ENCODE results near the gene RANBP3. TPM values are rescaled to one million over a fixed set of nuclear protein-coding genes. Genes with fewer than 3 reads are reported as not detected.

RANBP3 gene
- total RNA-seq, 6 donors from 2014 or later = 64.4 to 116 (median 68.5) TPM

DNA sequence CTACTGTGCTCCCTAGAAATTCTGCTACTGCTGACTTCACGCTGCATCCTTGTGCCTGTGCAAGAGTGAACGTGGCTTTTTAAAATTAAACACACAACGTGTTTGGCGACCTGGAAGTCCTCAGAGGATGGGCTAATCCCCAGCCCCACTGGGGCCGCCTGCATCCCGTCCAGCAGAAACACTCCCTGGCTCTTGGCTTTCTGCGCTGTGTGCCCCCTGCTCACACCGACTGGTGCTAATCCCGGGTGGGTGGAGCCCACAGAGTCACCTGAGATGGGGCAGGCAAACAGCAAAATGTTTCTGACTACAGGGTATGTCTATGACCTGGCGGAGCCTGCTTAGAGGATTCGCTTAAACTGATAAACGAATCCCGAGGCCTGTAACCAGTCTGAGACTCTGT, 48.8 kb downstream of the RANBP3 start:
- Histone ChIP-seq H3K27ac (no peak overlapping the region), H3K36me3 (peaks cover 31 to 99% (median 88%) of the 10 kb centered on the region in 4 donors), H3K9me3 (no peaks in the 10 kb centered on the region), H3K4me1 (peaks cover 0 to 8% (median 5%) of the 10 kb centered on the region in 4 donors), H3K27me3 (no peaks in the 10 kb centered on the region), H3K4me3 (no peak overlapping the region)
- WGBS, 2 donors = 88 to 91% methylated on average over 13 of the region's 13 CpGs
- DNase-seq = no peak
- TF ChIP-seq POLR2AphosphoS5 (IDR thresholded peaks at IDR 0.05) = no peak
- TF ChIP-seq POLR2A (IDR thresholded peaks at IDR 0.05) = no peak
- no peak for TF ChIP-seq EP300 (IDR thresholded peaks at IDR 0.05)
- no peak for ATAC-seq (ENCODE audit: low FRiP score in 2 of 2)

DNA sequence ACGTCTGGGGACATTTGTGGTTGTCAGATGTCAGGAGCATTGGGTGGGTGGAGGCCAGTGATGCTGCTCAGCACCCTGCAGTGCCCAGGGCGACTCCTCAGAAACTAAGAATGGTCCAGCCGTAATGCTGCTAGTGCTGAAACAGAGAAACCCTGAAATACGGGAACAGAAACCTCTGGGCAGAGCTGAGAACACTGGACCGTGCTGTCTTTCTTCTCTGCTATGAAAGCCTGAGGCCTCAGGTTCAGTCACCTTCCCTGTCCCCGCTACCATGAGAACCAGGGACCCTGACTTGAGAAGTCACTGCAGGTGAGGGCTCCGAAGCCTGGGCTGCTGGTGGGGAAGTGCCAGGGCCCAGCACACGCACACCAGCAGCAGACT, 50.5 kb downstream of the RANBP3 start:
- H3K4me1 ChIP-seq = peaks cover 0 to 4% (median 2%) of the 10 kb centered on the region in 4 donors

DNA sequence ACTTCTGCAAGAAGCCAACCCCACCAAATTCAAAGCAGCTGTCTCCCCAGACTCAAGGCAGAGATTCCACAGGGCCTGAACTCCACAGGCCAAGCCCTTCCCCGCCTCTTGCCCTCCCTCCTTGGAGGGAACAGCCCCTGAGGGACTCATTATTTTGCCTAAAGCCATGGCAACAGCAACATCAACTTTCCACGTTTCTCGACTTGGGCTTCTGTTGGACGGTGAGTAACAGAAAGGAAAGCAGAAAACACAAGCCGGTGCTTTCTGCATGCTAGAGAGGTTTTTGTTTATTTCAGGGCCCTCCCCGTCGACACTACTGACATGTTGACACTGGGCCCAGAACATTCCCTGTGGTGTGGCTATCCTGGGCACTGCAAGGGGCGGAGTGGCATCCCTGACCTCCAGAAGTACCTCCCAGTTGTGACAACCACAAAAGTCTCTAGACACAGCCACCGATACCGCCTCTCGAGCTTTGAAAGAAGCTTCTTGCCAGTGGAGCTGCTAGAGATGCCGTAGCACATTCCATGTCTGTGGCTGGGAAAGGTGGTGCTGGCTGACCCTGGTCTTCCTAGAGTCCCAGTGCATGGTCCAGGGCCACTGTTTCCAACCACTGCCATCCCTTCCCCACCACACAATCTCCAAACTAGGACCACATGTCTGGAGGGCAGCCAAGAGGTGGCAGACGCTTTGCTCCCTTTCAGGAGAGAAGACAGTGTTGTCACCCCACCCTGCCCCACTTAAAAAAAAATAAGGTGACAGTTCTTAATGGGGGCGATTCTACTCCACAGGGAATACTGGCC, 51.1 kb downstream of the RANBP3 start:
- DNase-seq = no peak
- peak overlapping the region in 3 of 4 donors; percentile 1 to 35 (median 8) for H3K27ac ChIP-seq
- peaks cover 48 to 100% (median 96%) of the 10 kb centered on the region in 4 donors for H3K36me3 ChIP-seq
- TF ChIP-seq EP300 (IDR thresholded peaks at IDR 0.05) (no peak), POLR2A (IDR thresholded peaks at IDR 0.05) (no peak), POLR2AphosphoS5 (IDR thresholded peaks at IDR 0.05) (no peak)
- TF ChIP-seq, protein P1, sequence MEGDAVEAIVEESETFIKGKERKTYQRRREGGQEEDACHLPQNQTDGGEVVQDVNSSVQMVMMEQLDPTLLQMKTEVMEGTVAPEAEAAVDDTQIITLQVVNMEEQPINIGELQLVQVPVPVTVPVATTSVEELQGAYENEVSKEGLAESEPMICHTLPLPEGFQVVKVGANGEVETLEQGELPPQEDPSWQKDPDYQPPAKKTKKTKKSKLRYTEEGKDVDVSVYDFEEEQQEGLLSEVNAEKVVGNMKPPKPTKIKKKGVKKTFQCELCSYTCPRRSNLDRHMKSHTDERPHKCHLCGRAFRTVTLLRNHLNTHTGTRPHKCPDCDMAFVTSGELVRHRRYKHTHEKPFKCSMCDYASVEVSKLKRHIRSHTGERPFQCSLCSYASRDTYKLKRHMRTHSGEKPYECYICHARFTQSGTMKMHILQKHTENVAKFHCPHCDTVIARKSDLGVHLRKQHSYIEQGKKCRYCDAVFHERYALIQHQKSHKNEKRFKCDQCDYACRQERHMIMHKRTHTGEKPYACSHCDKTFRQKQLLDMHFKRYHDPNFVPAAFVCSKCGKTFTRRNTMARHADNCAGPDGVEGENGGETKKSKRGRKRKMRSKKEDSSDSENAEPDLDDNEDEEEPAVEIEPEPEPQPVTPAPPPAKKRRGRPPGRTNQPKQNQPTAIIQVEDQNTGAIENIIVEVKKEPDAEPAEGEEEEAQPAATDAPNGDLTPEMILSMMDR (IDR thresholded peaks at IDR 0.05) = no peak
- H3K4me3 ChIP-seq = no peak overlapping the region
- no peaks in the 10 kb centered on the region for H3K9me3 ChIP-seq
- H3K27me3 ChIP-seq = no peaks in the 10 kb centered on the region
- peaks cover 0 to 4% (median 2%) of the 10 kb centered on the region in 4 donors for H3K4me1 ChIP-seq
- peak in 1 of 2 donors; percentile 88 for ATAC-seq (ENCODE audit: low FRiP score in 2 of 2)
- 73 to 93% methylated on average over 14 of the region's 14 CpGs for WGBS, 2 donors

More for the DNA sequence above, 50.5 kb downstream of the RANBP3 start:
- ATAC-seq (ENCODE audit: low FRiP score in 2 of 2) (no peak), DNase-seq (no peak)
- no peaks in the 10 kb centered on the region for H3K9me3 ChIP-seq
- TF ChIP-seq EP300 (IDR thresholded peaks at IDR 0.05) (no peak), POLR2A (IDR thresholded peaks at IDR 0.05) (no peak), POLR2AphosphoS5 (IDR thresholded peaks at IDR 0.05) (no peak)
- TF ChIP-seq, protein P1 (IDR thresholded peaks at IDR 0.05) = no peak
- H3K36me3 ChIP-seq = peaks cover 42 to 100% (median 96%) of the 10 kb centered on the region in 4 donors
- WGBS, 2 donors = 88 to 94% methylated on average over 5 to 8 of the region's 8 CpGs
- H3K27ac ChIP-seq = peak overlapping the region in 3 of 4 donors; percentile 1 to 35 (median 8)
- no peak overlapping the region for H3K4me3 ChIP-seq
- H3K27me3 ChIP-seq = no peaks in the 10 kb centered on the region

DNA sequence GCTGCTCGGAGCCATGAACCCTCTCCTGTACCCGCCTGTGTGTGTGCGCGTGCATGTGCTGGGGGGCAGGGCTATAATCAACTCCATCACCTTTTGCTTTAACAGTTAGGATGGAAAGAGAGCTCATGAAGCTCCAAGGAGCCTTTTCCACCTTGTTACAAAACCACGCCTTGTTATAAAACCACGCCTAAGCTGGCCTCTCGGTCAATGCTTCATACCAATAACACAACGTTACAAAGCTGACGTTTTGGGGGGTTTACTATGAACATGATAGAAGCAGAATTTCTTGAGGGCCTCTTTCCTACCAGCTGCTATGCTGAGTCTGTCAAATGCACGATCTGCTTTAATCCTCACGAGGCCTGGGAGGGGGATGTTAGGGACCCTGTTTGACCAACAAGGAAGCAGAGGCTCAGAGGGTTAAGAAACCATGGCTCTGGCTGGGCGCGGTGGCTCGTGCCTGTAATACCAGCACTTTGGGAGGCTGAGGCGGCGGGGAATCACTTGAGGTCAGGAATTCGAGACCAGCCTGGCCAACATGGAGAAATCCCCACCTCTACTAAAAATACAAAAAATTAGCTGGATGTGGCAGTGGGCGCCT, 52.0 kb downstream of the RANBP3 start:
- peaks cover 45 to 100% (median 97%) of the 10 kb centered on the region in 4 donors for H3K36me3 ChIP-seq
- H3K4me1 ChIP-seq = peaks cover 0 to 4% (median 2%) of the 10 kb centered on the region in 4 donors
- peak overlapping the region in 1 of 4 donors; percentile 26 for H3K27ac ChIP-seq
- no peak overlapping the region for H3K4me3 ChIP-seq
- WGBS, 2 donors = 89 to 96% methylated on average over 16 to 18 of the region's 18 CpGs
- ATAC-seq (ENCODE audit: low FRiP score in 2 of 2) = no peak
- H3K9me3 ChIP-seq = no peaks in the 10 kb centered on the region
- no peak for TF ChIP-seq POLR2AphosphoS5 (IDR thresholded peaks at IDR 0.05)
- TF ChIP-seq, protein P1 (IDR thresholded peaks at IDR 0.05) = no peak
- TF ChIP-seq POLR2A (IDR thresholded peaks at IDR 0.05) = no peak
- no peak for TF ChIP-seq EP300 (IDR thresholded peaks at IDR 0.05)
- no peaks in the 10 kb centered on the region for H3K27me3 ChIP-seq
- DNase-seq = no peak

DNA sequence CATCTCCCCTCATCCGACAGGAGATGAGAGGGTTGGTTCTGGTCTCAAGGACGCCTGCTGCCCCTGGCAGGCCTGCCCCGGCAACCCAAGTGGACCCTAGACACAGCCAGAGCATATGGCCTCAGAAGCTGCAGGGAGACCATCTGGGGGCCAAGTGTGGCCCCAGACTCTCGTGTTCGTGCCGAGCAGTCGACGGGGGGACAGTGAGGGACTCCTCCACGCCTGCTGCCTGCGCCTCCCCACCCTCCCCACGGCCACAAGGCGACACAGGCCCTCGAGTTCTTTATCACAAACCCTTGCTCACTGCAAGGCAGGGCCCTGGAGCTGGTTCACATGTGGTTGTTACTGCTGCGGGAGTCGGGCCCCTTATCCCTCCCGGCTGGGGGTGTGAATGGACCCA, 54.6 kb downstream of the RANBP3 start:
- peaks cover 0 to 4% (median 2%) of the 10 kb centered on the region in 4 donors for H3K4me1 ChIP-seq
- H3K4me3 ChIP-seq = no peak overlapping the region
- no peaks in the 10 kb centered on the region for H3K9me3 ChIP-seq
- peaks cover 39 to 99% (median 98%) of the 10 kb centered on the region in 4 donors for H3K36me3 ChIP-seq
- TF ChIP-seq POLR2AphosphoS5 (IDR thresholded peaks at IDR 0.05) = no peak
- TF ChIP-seq EP300 (IDR thresholded peaks at IDR 0.05) = no peak
- TF ChIP-seq, protein P1 (IDR thresholded peaks at IDR 0.05) = no peak
- DNase-seq = no peak
- 95 to 96% methylated on average over 4 to 16 of the region's 16 CpGs for WGBS, 2 donors
- no peaks in the 10 kb centered on the region for H3K27me3 ChIP-seq
- H3K27ac ChIP-seq = no peak overlapping the region
- no peak for ATAC-seq (ENCODE audit: low FRiP score in 2 of 2)

All from upper lobe of left lung (tissue), 6 donors.